Measurements from ENCODE around the gene EFNA5.
"Not testable (repeated sequence)": the region's sequence is repeated elsewhere in the genome, so short reads cannot be mapped to it uniquely, and the experiment has no call there.

The EFNA5 gene

GRCh38 chr5:107352576-107352975 lies 318.2 kb downstream of the EFNA5 start:
- DNase-seq, result no peak

GRCh38 chr5:107346580-107346979 lies 324.2 kb downstream of the EFNA5 start:
- DNase-seq, result not testable (repeated sequence)

- no peak for DNase-seq
Observed at GRCh38 chr5:107342371-107342770, 328.4 kb downstream of the EFNA5 start.

- no peak for DNase-seq
Observed at GRCh38 chr5:107341376-107342084, 329.2 kb downstream of the EFNA5 start.

- DNase-seq, result no peak
Observed at GRCh38 chr5:107340631-107341030, 330.1 kb downstream of the EFNA5 start.

- no peak for DNase-seq
Observed at GRCh38 chr5:107338335-107338734, 332.4 kb downstream of the EFNA5 start.

GRCh38 chr5:107337281-107337680 lies 333.5 kb downstream of the EFNA5 start:
- DNase-seq, result no peak

- DNase-seq, result no peak
Observed at GRCh38 chr5:107331882-107332281, 338.9 kb downstream of the EFNA5 start.

- DNase-seq, result no peak
Observed at GRCh38 chr5:107331312-107331711, 339.4 kb downstream of the EFNA5 start.

- DNase-seq, result no peak
Observed at GRCh38 chr5:107330903-107331302, 339.8 kb downstream of the EFNA5 start.

GRCh38 chr5:107329850-107330249 lies 340.9 kb downstream of the EFNA5 start:
- no peak for DNase-seq

All from SW 1271 (cell line).